Mesenchymal stem cell (in vitro differentiated cells and primary cell): ENCODE results near the gene PSMA6.
"Not testable (repeated sequence)": the region's sequence is repeated elsewhere in the genome, so short reads cannot be mapped to it uniquely, and the experiment has no call there.

Source experiments
- DNase-seq: peaks from one replicate; pipeline ENCODE4 v3.0.0-alpha.2; 2013
- H2AFZ ChIP-seq: one replicate; pipeline ENCODE4 v1.6.1; 2013; ENCODE audit warnings: low read depth, mild to moderate bottlenecking, control low read depth, inconsistent platforms, low read length, moderate library complexity
- H2AK5ac ChIP-seq: 2 replicates; pipeline ENCODE4 v1.6.1; 2013; ENCODE audit warnings: low read length, moderate library complexity, mild to moderate bottlenecking, inconsistent platforms; ENCODE audit not compliant: severe bottlenecking
- H2BK120ac ChIP-seq: one replicate; pipeline ENCODE4 v1.6.1; 2013; ENCODE audit warnings: low read depth, mild to moderate bottlenecking, inconsistent platforms, low read length, moderate library complexity
- H2BK12ac ChIP-seq, 2 experiments: one replicate each; pipeline ENCODE4 v1.6.1; 2013; ENCODE audit warnings: inconsistent platforms in 2 of 2, low read length in 2 of 2, mild to moderate bottlenecking in 2 of 2, moderate library complexity in 2 of 2, control low read depth in 1 of 2
- H2BK15ac ChIP-seq: one replicate; pipeline ENCODE4 v1.6.1; 2013; ENCODE audit warnings: mild to moderate bottlenecking, low read depth, inconsistent platforms; ENCODE audit not compliant: poor library complexity, severe bottlenecking
- H2BK5ac ChIP-seq: 2 replicates; pipeline ENCODE4 v1.6.1; 2013; ENCODE audit warnings: low read depth, mild to moderate bottlenecking, low read length, control low read depth, inconsistent platforms; ENCODE audit not compliant: poor library complexity, severe bottlenecking
- H3K14ac ChIP-seq, 2 experiments: one replicate each; pipeline ENCODE4 v1.6.1; 2013; ENCODE audit warnings: inconsistent platforms in 2 of 2, low read length in 2 of 2, control low read depth in 1 of 2, mild to moderate bottlenecking in 1 of 2, moderate library complexity in 1 of 2
- H3K18ac ChIP-seq, 2 experiments: one replicate each; pipeline ENCODE4 v1.6.1; 2013; ENCODE audit warnings: inconsistent platforms in 2 of 2, low read length in 2 of 2, control low read depth in 1 of 2, low read depth in 1 of 2, mild to moderate bottlenecking in 1 of 2
- H3K23ac ChIP-seq, 2 experiments: one replicate each; pipeline ENCODE4 v1.6.1; 2013; ENCODE audit warnings: inconsistent platforms in 2 of 2, low read length in 2 of 2, mild to moderate bottlenecking in 2 of 2, moderate library complexity in 2 of 2, control low read depth in 1 of 2
- H3K27ac ChIP-seq: 2 replicates; pipeline ENCODE4 v1.5.1; 2013; ENCODE audit warnings: mild to moderate bottlenecking, moderate library complexity, low read length, control low read depth, inconsistent platforms; ENCODE audit not compliant: poor library complexity, severe bottlenecking
- H3K27me3 ChIP-seq, 2 experiments: 2 replicates each; pipeline versions ENCODE4 v1.6.1 to v1.7.0; 2013; ENCODE audit warnings: low read length in 2 of 2, mild to moderate bottlenecking in 2 of 2, moderate library complexity in 2 of 2, control low read depth in 1 of 2, inconsistent platforms in 1 of 2; ENCODE audit not compliant: control insufficient read depth in 1 of 2, insufficient read depth in 1 of 2
- H3K36me3 ChIP-seq, 2 experiments: 2 replicates each; pipeline versions ENCODE4 v1.6.1 to v1.7.0; 2013; ENCODE audit warnings: low read length in 2 of 2, control low read depth in 1 of 2, inconsistent platforms in 1 of 2, low read depth in 1 of 2, mild to moderate bottlenecking in 1 of 2; ENCODE audit not compliant: insufficient read depth in 2 of 2, control insufficient read depth in 1 of 2
- H3K4ac ChIP-seq, 2 experiments: one replicate each; pipeline ENCODE4 v1.6.1; 2013; ENCODE audit warnings: inconsistent platforms in 2 of 2, low read length in 2 of 2, mild to moderate bottlenecking in 2 of 2, moderate library complexity in 2 of 2, control low read depth in 1 of 2, low read depth in 1 of 2
- H3K4me1 ChIP-seq: 2 replicates; pipeline ENCODE4 v1.6.1; 2013; ENCODE audit warnings: low read depth, low read length, control low read depth; ENCODE audit not compliant: control insufficient read depth, insufficient read depth
- H3K4me2 ChIP-seq: 2 replicates; pipeline ENCODE4 v1.6.1; 2013; ENCODE audit warnings: low read length, mild to moderate bottlenecking, inconsistent platforms; ENCODE audit not compliant: poor library complexity, severe bottlenecking
- H3K4me3 ChIP-seq, 2 experiments: 2 replicates each; pipeline versions ENCODE4 v1.5.1 to v1.7.0; 2013; ENCODE audit warnings: low read length in 2 of 2, mild to moderate bottlenecking in 2 of 2, control low read depth in 1 of 2, low read depth in 1 of 2; ENCODE audit not compliant: insufficient read depth in 1 of 2
- H3K79me1 ChIP-seq: replicated peaks from 2 replicates; pipeline ENCODE4 v1.6.1; 2013; ENCODE audit warnings: mild to moderate bottlenecking, control low read depth, low read length, inconsistent platforms; ENCODE audit not compliant: poor library complexity, severe bottlenecking
- H3K9ac ChIP-seq: 2 replicates; pipeline ENCODE4 v1.7.0; 2013; ENCODE audit warnings: mild to moderate bottlenecking, low read length, moderate library complexity
- H3K9me3 ChIP-seq: 2 replicates; pipeline ENCODE4 v1.7.0; 2013; ENCODE audit warnings: mild to moderate bottlenecking, low read length; ENCODE audit not compliant: control insufficient read depth
- H4K8ac ChIP-seq: one replicate; pipeline ENCODE4 v1.6.1; 2013; ENCODE audit warnings: inconsistent platforms, mild to moderate bottlenecking, low read length, moderate library complexity
- H4K91ac ChIP-seq: one replicate; pipeline ENCODE4 v1.6.1; 2013; ENCODE audit warnings: mild to moderate bottlenecking, low read length, inconsistent platforms
- WGBS: methylation state at CpG from one replicate; pipeline ENCODE4 v1.1.7; 2013; ENCODE audit warnings: mixed read lengths; 5-methylcytosine and 5-hydroxymethylcytosine counted together

Gene PSMA6

GRCh38 chr14:35351897-35352273 is 59.7 kb downstream of the PSMA6 start:
- Histone ChIP-seq H2AFZ (peak overlapping the region; percentile 31), H3K9me3 (no peaks in the 10 kb centered on the region)

GRCh38 chr14:35352274-35353233 is 60.4 kb downstream of the PSMA6 start:
- H3K9me3 ChIP-seq, result no peaks in the 10 kb centered on the region
- no peak overlapping the region for H2BK15ac ChIP-seq
- H3K4me1 ChIP-seq, result peaks cover 11% of the 10 kb centered on the region
- H3K23ac ChIP-seq, result no peak overlapping the region
- peak overlapping the region; percentile 11 to 59 for H3K4ac ChIP-seq
- no peak overlapping the region for H3K4me3 ChIP-seq
- H4K8ac ChIP-seq, result peak overlapping the region; percentile 78
- no peaks in the 10 kb centered on the region for H3K79me1 ChIP-seq
- H3K18ac ChIP-seq, result peak overlapping the region; percentile 66 to 78
- no peak overlapping the region for H2BK5ac ChIP-seq
- WGBS, result 71% methylated on average over 14 of the region's 15 CpGs
- peak overlapping the region; percentile 31 for H2AFZ ChIP-seq
- H3K9ac ChIP-seq, result no peak overlapping the region
- peak overlapping the region in 1 of 2 experiments; percentile 61 for H2BK12ac ChIP-seq
- no peak overlapping the region for H2BK120ac ChIP-seq
- no peak overlapping the region for H3K27ac ChIP-seq
- no peak overlapping the region for H3K4me2 ChIP-seq
- H2AK5ac ChIP-seq, result peak overlapping the region; percentile 27
- no peak for DNase-seq
- H3K36me3 ChIP-seq, result no peaks in the 10 kb centered on the region
- peak overlapping the region; percentile 19 for H4K91ac ChIP-seq
- peak overlapping the region in 1 of 2 experiments; percentile 28 for H3K14ac ChIP-seq
- no peaks in the 10 kb centered on the region for H3K27me3 ChIP-seq

More at GRCh38 chr14:35351897-35352273, 59.7 kb downstream of the PSMA6 start:
- H3K27ac ChIP-seq, result no peak overlapping the region
- peak overlapping the region; percentile 27 for H2AK5ac ChIP-seq
- 93% methylated on average over 4 of the region's 4 CpGs for WGBS
- H2BK12ac ChIP-seq, result peak overlapping the region in 1 of 2 experiments; percentile 61
- no peaks in the 10 kb centered on the region for H3K36me3 ChIP-seq
- H3K79me1 ChIP-seq, result no peaks in the 10 kb centered on the region
- H3K4me1 ChIP-seq, result peaks cover 14% of the 10 kb centered on the region
- H3K4ac ChIP-seq, result peak overlapping the region in 1 of 2 experiments; percentile 11
- H3K4me3 ChIP-seq, result no peak overlapping the region
- no peak overlapping the region for H2BK5ac ChIP-seq
- no peak overlapping the region for H4K91ac ChIP-seq
- peak overlapping the region; percentile 28 to 66 for H3K18ac ChIP-seq
- H2BK120ac ChIP-seq, result no peak overlapping the region
- no peaks in the 10 kb centered on the region for H3K27me3 ChIP-seq
- no peak for DNase-seq
- no peak overlapping the region for H2BK15ac ChIP-seq
- H4K8ac ChIP-seq, result peak overlapping the region; percentile 66
- H3K14ac ChIP-seq, result no peak overlapping the region
- no peak overlapping the region for H3K23ac ChIP-seq
- H3K9ac ChIP-seq, result no peak overlapping the region
- no peak overlapping the region for H3K4me2 ChIP-seq

- peaks cover 10% of the 10 kb centered on the region for H3K4me1 ChIP-seq
- H3K36me3 ChIP-seq, result no peaks in the 10 kb centered on the region
- H3K18ac ChIP-seq, result no peak overlapping the region
- WGBS, result 74% methylated on average over 10 of the region's 10 CpGs
- no peak overlapping the region for H2AFZ ChIP-seq
- no peaks in the 10 kb centered on the region for H3K79me1 ChIP-seq
- H2BK12ac ChIP-seq, result no peak overlapping the region
- no peaks in the 10 kb centered on the region for H3K27me3 ChIP-seq
- H2BK15ac ChIP-seq, result no peak overlapping the region
- H3K27ac ChIP-seq, result no peak overlapping the region
- H3K23ac ChIP-seq, result no peak overlapping the region
- no peak overlapping the region for H3K4me2 ChIP-seq
- no peak overlapping the region for H4K91ac ChIP-seq
- H2BK5ac ChIP-seq, result no peak overlapping the region
- H2AK5ac ChIP-seq, result no peak overlapping the region
- no peak overlapping the region for H3K4me3 ChIP-seq
- no peak overlapping the region for H3K14ac ChIP-seq
- H3K4ac ChIP-seq, result no peak overlapping the region
- H3K9me3 ChIP-seq, result no peaks in the 10 kb centered on the region
- H2BK120ac ChIP-seq, result no peak overlapping the region
- DNase-seq, result no peak
- no peak overlapping the region for H4K8ac ChIP-seq
- no peak overlapping the region for H3K9ac ChIP-seq
These were observed 61.4 kb downstream of the PSMA6 start for GRCh38 chr14:35353409-35354172.

- H2BK5ac ChIP-seq, H3K79me1 ChIP-seq, H3K27ac ChIP-seq, H3K9ac ChIP-seq, H3K9me3 ChIP-seq, H3K27me3 ChIP-seq, H3K18ac ChIP-seq, H3K4me2 ChIP-seq, H2BK15ac ChIP-seq, H4K91ac ChIP-seq, H2AK5ac ChIP-seq, H3K4me3 ChIP-seq, DNase-seq, H3K36me3 ChIP-seq, H3K23ac ChIP-seq, H2BK120ac ChIP-seq, H4K8ac ChIP-seq, H3K14ac ChIP-seq, H3K4ac ChIP-seq, H2AFZ ChIP-seq, H2BK12ac ChIP-seq: not testable (repeated sequence)
- H3K4me1 ChIP-seq, result peaks cover 10% of the 10 kb centered on the region
- WGBS, result 96% methylated on average over 6 of the region's 6 CpGs
These were observed 63.1 kb downstream of the PSMA6 start for GRCh38 chr14:35355235-35355634.
